Ishikawa (cell line): ENCODE measurements around the gene GATA1.

ENCODE experiments used
- CEBPB ChIP-seq: IDR thresholded peaks from 2 replicates; pipeline ENCODE4 v1.6.1; 2012
- CREB1 ChIP-seq: IDR thresholded peaks from 2 replicates; pipeline ENCODE4 v1.6.1; 2012; ENCODE audit warnings: low read depth
- ZBTB7A ChIP-seq: IDR thresholded peaks from 2 replicates; pipeline ENCODE4 v1.6.1; 2012; ENCODE audit warnings: low read depth
- TF ChIP-seq, protein P1 (sequence below): IDR thresholded peaks from 2 replicates; pipeline ENCODE4 v1.6.1; 2012; ENCODE audit warnings: low read depth, mild to moderate bottlenecking

- TF ChIP-seq, protein P1, sequence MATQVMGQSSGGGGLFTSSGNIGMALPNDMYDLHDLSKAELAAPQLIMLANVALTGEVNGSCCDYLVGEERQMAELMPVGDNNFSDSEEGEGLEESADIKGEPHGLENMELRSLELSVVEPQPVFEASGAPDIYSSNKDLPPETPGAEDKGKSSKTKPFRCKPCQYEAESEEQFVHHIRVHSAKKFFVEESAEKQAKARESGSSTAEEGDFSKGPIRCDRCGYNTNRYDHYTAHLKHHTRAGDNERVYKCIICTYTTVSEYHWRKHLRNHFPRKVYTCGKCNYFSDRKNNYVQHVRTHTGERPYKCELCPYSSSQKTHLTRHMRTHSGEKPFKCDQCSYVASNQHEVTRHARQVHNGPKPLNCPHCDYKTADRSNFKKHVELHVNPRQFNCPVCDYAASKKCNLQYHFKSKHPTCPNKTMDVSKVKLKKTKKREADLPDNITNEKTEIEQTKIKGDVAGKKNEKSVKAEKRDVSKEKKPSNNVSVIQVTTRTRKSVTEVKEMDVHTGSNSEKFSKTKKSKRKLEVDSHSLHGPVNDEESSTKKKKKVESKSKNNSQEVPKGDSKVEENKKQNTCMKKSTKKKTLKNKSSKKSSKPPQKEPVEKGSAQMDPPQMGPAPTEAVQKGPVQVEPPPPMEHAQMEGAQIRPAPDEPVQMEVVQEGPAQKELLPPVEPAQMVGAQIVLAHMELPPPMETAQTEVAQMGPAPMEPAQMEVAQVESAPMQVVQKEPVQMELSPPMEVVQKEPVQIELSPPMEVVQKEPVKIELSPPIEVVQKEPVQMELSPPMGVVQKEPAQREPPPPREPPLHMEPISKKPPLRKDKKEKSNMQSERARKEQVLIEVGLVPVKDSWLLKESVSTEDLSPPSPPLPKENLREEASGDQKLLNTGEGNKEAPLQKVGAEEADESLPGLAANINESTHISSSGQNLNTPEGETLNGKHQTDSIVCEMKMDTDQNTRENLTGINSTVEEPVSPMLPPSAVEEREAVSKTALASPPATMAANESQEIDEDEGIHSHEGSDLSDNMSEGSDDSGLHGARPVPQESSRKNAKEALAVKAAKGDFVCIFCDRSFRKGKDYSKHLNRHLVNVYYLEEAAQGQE, result no peak
- TF ChIP-seq CREB1 (no peak), CEBPB (no peak), ZBTB7A (no peak)
Observed at GRCh38 chrX:48794340-48794910, 8.0 kb downstream of the GATA1 start.
